GM13976 (cell line): ENCODE measurements around the gene APBA2.

Experiments used
- DNase-seq: peaks from one replicate; pipeline ENCODE4 v3.0.0; 2012; ENCODE audit warnings: low spot score
- in situ Hi-C: fragments of 300-500 bp; cut with MboI; formaldehyde crosslinking; loops from one replicate; pipeline ENCODE4 v1.12.0; 2022; ENCODE audit warnings: low sequenced_read_pairs, mixed read lengths, inconsistent platforms; ENCODE audit not compliant: unreplicated experiment
- TF ChIP-seq, protein P1 (sequence below): IDR thresholded peaks from 2 replicates; pipeline ENCODE4 v1.5.1; 2012; ENCODE audit warnings: borderline replicate concordance, mild to moderate bottlenecking; ENCODE audit not compliant: insufficient read depth; ENCODE audit errors: extremely low read depth, missing control alignments, control extremely low read depth

APBA2 gene

DNA sequence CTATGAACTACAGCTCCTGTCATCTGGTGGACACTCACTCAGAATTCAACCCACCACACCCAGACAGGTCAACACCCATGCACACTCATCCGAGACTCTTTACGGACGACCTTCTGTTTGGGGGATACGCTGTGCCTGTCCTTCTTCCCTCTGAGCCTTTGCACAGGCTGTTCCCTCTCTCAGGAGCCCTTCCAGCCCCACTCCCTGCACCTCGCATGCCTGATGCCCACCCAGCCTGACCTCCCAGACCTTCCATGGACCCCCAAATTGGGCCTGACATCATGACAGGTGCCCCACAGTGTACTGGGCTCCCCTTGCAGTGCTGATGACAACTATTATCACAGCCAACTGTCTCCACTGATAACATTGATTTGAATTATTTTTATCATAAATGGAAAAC, 248.0 kb downstream of the APBA2 start:
- TF ChIP-seq, protein P1, sequence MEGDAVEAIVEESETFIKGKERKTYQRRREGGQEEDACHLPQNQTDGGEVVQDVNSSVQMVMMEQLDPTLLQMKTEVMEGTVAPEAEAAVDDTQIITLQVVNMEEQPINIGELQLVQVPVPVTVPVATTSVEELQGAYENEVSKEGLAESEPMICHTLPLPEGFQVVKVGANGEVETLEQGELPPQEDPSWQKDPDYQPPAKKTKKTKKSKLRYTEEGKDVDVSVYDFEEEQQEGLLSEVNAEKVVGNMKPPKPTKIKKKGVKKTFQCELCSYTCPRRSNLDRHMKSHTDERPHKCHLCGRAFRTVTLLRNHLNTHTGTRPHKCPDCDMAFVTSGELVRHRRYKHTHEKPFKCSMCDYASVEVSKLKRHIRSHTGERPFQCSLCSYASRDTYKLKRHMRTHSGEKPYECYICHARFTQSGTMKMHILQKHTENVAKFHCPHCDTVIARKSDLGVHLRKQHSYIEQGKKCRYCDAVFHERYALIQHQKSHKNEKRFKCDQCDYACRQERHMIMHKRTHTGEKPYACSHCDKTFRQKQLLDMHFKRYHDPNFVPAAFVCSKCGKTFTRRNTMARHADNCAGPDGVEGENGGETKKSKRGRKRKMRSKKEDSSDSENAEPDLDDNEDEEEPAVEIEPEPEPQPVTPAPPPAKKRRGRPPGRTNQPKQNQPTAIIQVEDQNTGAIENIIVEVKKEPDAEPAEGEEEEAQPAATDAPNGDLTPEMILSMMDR, result no peak
- in situ Hi-C loops, result no loop called here
- no peak for DNase-seq

DNA sequence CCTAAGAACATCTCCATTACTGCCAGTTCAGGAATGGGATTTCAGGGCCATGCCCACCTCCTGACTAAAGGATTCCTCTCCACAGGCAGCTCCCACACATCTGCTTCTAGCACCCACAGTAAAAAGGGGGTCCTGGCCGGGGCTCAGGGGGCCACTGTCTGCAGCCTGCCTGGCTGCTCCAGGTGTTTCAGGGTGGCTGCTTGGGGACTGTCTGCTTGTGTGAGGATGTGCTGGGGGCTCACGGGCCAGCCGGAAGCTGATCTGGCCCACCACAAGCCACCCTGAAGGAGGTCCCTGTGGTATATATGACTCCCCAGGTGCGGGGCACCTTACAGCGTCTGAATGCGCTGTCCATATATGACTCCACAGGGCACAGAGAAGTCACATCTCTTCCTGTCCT, 248.5 kb downstream of the APBA2 start:
- no peak for DNase-seq
- in situ Hi-C loops, result no loop called here
- TF ChIP-seq, protein P1, result no peak

DNA sequence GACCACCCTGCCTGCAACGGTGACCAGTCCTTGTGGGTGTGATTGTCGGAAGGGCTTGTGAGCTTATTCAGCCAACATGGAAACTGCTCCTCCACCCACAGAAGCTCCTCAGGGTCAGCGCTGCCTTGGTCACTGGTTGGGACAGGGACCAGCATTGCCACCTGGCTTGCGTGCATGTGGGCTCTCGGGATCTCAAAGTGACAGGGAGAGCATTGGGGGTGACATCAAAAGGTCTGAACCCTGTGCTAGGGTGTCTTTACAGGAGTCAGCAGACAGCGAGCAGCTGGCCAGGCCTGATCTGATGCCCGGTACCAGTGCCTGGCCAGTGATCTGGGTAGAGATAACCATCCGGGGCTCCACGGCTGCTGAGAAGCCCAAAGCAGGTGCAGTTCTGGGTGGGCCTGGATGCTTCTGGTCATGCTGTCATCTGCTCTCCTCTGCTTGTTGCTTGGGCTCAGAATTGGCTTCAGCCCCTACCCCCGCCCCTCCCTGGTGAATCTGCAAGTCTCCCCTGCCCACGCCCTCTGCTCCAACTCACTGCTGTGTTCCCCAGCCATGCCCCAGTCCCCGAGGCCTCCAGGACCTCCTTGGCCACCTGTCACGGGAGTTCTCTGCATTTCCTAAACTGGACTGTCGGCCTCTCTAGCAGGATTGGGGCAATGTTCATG, 249.0 kb downstream of the APBA2 start:
- in situ Hi-C loops, result no loop called here
- no peak for DNase-seq
- TF ChIP-seq, protein P1, result no peak

DNA sequence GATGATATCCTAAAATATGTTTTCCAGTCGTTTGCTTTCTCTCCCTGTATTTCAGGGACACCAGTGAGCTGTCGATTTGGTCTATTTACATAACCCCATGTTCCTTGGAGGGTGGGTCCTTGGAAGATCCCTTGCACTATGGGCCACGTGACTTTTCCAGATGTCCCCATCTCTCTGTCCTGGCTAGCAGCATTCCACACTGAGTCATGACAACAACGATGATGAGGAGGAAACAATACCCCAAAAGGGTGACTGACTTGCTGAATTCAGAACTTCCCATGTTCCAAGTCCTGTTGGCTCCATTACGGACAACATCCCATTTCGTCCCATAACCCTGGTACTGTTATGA, 249.5 kb downstream of the APBA2 start:
- DNase-seq, result no peak
- TF ChIP-seq, protein P1, result no peak
- in situ Hi-C loops, result no loop called here

DNA sequence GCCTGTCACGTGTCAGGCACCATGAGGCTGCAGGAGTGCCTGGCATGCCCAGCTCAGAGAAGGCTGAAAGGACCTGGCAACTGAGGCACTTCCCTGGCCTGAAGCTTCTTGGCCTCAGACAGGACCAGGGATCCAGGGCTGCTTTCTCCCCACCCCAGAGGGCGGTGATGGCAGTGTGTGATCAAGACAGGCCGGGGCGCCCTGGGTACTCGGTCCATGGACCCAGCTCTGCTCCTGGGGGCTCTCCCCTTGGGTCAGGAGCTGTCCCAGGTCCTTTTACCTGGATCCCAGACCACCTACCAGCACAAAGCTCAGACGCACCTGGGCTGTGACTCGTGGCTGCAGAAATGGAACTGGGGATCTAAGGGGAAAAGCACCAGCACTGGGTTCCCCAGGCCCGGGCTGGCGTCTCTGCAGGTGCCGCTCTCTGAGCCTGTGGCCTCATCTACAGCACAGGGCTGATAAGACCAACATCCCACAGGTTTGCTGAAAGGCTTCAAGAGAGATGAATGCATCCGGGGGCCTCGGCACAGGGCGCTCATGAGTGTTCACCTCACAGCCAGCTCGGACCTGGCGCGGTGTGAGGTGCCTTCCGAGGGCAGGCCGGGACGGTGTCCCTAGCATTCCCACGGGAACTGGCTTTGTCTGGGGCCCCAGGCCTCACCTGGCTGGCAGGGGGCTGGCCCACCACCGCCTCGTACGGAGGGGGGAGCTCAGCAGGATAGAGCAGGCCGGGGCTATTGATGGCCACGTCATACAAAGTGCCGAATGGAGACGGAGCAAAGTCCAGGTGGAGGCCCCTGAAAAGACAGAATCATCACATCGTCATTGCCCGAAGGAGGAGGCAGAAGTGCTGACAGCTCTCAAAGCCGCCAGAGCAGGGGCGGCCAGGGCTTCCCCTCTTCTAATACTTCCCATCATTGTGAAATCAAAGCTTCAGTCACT, 250.2 kb downstream of the APBA2 start:
- in situ Hi-C loops, result no loop called here
- TF ChIP-seq, protein P1, result no peak
- DNase-seq, result no peak

DNA sequence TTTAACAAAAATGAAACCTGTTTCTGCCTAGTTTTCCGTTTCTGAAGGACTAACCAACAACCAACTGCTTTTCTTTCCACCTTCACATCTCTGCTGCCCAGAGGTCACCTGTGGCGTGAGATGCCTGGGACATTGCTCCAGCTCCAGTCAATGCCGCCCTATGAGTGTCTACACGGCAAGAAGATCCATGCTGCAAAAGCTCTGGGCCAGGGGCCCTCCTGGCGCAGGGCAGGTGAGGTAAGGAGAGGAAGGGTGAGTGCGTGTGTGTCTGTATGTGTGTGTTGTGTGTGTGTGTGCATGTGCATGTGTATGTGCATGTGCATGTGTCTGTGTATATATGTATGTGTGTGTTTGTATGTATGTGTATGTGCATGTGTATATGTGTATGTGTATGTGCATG, 252.5 kb downstream of the APBA2 start:
- TF ChIP-seq, protein P1, result no peak
- in situ Hi-C loops, result no loop called here
- DNase-seq, result no peak
